Measurements from ENCODE around the gene ZNF862. TPM values are rescaled to one million over a fixed set of nuclear protein-coding genes. Genes with fewer than 3 reads are reported as not detected.

Gene ZNF862
- total RNA-seq, 1 donor from 2014 or later = 34.1 TPM

DNA sequence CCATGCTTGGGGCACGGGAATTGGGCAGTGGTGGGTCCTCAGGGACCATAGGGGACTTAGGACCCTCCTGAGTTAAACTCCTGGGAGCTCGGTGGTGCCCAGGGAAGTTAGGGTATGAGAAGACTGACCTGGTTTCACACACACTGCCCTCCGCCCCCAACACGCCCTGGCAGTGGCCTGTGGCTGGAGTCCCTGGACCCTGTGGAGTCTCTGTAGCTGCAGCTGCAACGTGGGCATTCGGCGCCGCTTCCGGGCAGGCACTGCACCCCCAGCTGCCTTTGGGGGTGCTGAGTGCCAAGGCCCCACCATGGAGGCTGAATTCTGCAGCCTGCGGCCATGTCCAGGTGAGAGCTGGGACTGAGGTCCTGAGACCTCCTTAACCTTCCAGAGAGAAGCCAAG lies 29.9 kb upstream of the ZNF862 start:
- ATAC-seq (no peak), DNase-seq (ENCODE audit: low spot score) (no peak)
- intact Hi-C loops (cut with DNase I) = no loop called here

DNA sequence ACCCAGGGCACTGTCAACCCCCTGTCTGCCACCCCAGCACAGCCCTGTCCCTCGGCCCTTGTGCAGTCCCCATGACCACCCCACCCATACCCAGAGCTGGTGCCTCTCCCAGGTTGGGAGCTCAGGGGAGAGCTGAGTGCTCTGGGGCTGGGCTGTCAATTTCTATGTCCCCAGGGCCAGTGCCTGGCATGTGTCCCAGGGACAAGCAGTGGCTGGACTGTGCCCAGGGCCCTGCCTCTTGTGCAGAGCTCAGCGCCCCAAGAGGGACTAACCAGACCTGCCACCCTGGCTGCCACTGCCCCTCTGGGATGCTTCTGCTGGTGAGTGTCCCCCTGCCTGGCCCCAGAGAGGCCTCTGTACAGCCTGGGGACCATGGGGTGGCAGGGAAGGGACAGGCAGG lies 29.0 kb upstream of the ZNF862 start:
- intact Hi-C loops (cut with DNase I) = no loop called here
- DNase-seq (ENCODE audit: low spot score) (no peak), ATAC-seq (no peak)

DNA sequence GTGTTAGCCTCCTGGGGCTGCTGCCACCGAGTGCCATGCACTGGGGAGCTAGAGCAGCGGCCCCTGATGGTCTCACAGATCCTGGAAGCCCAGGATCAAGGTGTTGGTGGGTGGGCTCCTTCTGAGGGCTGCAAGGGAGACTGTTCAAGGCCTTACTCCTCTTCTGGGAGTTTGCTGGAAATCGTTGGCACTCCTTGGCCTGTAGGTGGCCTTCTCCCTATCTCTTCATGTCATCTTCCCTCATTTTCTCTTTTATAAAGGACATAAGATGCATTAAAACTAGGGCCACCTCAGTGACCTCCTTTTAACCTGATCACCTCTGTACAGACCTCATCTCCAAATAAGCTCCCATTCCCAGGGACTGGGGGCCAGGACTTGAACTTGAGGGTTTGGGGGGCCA lies 27.0 kb upstream of the ZNF862 start:
- ATAC-seq = no peak
- intact Hi-C loops (cut with DNase I) = no loop called here

DNA sequence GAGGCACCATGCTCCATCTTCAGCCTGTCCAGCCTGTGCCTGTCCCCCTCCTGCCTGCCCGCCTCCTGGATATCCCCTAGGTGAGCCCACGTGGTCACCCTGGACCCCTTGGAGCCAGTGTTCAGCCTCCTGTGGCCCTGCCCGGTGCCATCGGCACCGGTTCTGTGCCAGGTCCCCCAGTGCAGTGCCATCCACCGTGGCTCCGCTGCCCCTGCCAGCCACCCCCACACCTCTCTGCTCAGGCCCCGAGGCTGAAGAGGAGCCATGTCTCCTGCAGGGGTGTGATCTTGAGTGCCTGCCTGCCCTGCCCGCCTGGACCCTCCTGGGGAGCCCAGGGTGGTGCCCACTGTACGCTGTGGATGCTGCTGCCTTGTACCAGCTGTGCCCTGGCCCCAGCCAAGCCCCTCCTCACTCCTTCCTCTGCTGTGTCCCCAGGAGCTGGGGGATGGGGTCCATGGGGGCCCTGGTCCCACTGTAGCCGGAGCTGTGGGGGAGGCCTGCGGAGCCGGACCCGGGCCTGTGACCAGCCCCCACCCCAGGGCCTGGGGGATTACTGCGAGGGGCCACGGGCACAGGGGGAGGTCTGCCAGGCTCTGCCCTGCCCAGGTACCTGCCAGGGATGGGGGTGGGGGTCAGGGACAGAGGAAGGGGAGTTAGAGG lies 26.2 kb upstream of the ZNF862 start:
- intact Hi-C loops (cut with DNase I) = no loop called here
- peak; percentile 7 for ATAC-seq
- no peak for DNase-seq (ENCODE audit: low spot score)

More for the DNA sequence above, 27.0 kb upstream of the ZNF862 start:
- DNase-seq (ENCODE audit: low spot score) = no peak

DNA sequence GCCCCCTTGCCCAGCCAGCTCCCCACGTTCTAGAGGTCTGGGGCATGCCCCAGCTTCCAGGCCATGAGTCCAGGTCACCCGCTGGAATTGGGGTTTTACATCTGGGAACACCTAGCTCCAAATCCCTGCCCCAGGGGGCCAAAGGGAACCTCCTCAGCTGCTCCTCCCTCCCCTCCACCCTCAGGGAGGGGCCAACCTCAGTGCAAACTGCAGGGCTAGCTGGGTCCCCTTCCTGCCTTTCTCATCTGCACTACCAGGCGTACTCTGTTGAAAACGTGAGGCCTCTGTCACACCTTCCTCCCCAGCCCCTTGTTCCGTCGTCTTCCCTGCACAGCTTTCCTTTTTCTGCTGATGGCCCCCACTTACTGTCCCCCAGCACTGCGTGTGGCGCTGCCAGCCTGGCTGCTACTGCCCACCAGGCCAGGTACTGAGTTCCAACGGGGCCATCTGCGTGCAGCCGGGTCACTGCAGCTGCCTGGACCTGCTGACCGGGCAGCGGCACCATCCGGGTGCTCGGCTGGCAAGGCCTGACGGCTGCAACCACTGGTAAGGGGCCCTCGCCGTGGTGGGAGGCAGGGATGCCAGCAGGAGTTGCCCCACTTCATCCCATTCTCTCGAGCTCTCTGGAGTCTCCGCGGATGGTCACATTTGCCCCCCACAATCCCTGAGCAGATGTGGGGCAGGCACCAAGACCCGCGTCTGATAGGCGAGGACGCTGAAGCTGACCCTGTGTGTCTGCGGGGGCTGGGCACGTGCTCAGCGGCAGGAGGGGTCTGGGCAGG lies 24.7 kb upstream of the ZNF862 start:
- intact Hi-C loops (cut with DNase I) = no loop called here
- ATAC-seq = no peak
- no peak for DNase-seq (ENCODE audit: low spot score)

DNA sequence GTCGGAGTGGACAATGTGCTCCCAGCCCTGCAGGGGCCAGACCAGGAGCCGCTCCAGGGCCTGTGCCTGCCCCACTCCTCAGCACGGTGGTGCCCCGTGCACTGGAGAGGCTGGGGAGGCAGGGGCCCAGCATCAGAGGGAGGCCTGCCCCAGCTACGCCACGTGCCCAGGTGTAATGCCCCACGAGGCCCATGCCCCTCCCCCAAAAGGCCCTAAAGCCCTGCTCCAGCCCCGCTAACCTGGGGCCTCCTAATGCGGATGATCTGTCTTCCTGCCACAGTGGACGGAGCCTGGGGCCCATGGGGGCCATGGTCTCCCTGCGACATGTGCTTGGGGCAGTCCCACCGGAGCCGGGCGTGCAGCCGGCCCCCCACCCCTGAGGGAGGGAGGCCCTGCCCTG lies 23.7 kb upstream of the ZNF862 start:
- intact Hi-C loops (cut with DNase I) = no loop called here
- DNase-seq (ENCODE audit: low spot score) (no peak), ATAC-seq (no peak)

DNA sequence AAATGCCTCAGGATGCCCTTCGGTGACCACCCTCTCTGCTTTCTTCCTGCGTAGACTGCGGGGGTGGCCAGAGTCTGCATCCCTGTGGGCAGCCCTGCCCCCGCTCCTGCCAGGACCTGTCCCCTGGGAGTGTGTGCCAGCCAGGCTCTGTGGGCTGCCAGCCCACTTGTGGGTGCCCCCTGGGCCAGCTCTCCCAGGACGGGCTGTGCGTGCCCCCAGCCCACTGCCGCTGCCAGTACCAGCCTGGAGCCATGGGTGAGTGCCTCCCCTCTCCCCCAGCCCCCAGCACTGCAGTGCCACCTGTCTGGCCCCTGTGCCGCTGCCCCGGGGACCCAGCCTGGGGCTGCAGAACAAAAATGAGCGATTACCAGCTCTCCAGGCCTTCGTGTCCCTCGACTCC lies 23.1 kb upstream of the ZNF862 start:
- no peak for ATAC-seq
- intact Hi-C loops (cut with DNase I) = no loop called here
- DNase-seq (ENCODE audit: low spot score) = no peak

DNA sequence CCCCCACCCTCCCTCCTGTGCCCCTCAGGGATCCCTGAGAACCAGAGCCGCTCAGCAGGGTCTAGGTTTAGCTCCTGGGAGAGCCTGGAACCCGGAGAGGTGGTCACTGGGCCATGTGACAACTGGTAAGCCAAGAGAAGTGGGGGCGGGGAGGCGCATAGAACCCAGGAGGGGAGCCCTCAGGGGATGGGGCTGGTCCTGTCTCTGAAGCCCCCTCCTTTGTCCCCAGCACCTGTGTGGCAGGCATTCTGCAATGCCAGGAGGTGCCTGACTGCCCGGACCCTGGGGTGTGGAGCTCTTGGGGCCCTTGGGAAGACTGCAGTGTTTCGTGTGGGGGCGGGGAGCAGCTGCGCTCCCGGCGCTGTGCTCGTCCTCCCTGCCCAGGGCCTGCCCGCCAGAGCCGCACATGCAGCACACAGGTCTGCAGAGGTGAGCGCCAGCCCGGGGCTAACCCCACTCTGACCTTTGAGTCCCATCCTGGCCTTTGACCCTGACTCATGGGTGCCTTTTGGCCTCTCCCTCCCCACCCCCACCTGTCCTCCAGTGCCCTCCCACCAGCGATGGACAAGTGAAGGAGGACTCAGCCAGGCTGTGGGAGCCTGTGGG lies 22.4 kb upstream of the ZNF862 start:
- intact Hi-C loops (cut with DNase I) = no loop called here
- ATAC-seq (no peak), DNase-seq (ENCODE audit: low spot score) (no peak)

DNA sequence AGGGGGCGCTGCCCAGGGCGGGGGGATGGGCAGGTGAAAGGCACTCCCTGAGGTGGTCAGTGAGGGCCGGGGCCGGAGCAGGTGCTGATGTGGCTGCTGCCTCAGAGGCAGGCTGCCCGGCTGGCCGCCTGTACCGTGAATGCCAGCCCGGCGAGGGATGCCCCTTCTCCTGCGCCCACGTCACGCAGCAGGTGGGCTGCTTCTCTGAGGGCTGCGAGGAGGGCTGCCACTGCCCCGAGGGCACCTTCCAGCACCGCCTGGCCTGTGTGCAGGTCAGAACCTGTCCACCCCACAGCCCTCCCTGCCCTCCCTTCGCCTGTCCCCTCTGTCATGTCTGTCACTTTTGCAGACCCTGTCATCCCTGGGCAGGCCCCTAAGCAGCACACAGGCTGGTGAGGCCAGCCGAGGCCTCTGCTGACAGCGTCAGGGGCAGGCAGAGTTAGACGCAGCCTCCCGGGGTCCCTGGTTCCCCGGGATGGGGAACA lies 21.9 kb upstream of the ZNF862 start:
- DNase-seq (ENCODE audit: low spot score) = no peak
- no peak for ATAC-seq
- intact Hi-C loops (cut with DNase I) = no loop called here

DNA sequence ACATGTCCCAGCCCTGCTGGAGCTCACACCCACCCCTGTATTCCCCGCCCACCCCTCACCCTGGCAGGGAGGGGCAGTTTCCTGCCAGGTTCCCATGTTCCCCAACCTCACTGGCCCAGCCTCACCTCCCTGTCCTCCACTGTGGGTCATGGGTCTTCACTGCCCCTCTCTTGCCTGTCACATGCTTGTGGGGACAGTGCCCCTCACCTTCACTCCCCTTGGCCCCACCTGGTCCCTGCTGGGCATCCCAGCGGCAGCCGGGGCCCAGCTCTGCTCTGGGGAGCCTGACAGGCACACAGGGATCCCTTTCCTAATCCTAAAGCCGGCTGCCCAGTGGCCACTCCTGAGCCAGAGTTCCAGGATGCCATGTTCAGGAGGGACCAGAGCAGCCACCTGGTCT lies 21.4 kb upstream of the ZNF862 start:
- no peak for DNase-seq (ENCODE audit: low spot score)
- intact Hi-C loops (cut with DNase I) = no loop called here
- no peak for ATAC-seq

DNA sequence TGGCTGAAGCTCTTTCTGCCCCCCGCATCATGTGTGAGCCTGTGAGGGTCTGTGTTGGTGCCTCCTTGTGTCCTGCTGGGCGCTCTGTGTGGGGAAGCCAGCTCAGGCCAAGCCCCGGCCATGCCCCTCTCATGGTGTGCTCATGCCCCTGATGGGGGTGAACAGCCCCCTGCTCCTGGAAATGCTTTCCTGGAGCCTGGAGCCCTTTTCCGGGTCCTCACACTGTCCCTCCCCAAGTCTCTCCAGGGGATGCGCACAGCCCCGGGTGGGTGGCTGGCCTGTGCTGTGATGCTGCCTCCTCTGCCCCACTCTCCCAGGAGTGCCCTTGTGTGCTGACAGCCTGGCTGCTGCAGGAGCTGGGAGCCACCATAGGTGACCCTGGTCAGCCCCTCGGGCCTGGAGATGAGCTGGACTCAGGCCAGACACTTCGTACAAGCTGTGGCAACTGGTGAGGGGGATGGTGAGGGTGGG lies 20.8 kb upstream of the ZNF862 start:
- DNase-seq (ENCODE audit: low spot score) (no peak), ATAC-seq (no peak)
- intact Hi-C loops (cut with DNase I) = no loop called here

DNA sequence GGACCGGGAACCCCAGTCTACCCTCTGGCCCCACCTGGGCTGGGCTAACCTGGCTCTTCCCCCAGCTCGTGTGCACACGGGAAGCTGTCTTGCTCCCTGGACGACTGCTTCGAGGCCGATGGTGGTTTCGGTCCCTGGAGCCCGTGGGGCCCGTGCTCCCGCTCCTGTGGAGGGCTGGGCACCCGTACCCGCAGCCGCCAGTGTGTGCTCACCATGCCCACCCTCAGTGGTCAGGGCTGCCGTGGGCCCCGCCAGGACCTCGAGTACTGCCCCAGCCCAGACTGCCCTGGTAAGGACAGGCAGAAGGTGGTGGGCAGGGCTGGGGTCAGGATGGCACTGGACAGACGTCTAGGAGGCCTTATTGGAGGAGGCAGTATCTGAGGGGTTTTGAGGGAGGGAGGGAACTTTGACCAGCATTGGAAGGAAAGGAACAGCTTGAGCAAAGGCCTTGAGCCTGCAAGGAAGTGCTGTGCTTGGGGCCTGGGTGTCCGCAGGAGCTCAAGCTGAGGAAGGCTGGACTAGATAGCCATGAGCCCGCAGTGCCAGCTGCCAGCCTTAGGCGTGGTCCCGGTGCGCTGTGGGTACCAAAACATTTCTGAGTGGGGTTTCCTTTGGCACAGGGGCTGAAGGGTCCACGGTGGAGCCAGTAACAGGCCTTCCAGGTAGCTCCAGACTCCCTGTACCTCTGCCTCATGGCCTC lies 20.2 kb upstream of the ZNF862 start:
- intact Hi-C loops (cut with DNase I) = no loop called here
- no peak for DNase-seq (ENCODE audit: low spot score)

DNA sequence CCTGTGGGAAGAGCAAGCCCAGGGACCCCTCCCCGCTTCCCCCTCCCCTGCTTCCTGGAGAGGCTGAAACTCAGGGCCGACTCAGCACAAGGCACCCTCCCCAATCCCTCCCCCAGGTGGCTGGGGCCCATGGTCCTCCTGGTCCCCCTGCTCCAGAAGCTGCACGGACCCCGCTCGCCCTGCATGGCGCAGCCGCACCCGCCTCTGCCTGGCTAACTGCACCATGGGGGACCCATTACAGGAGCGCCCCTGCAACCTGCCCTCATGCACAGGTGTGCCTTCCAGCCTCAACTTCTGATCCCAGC lies 19.7 kb upstream of the ZNF862 start:
- ATAC-seq = no peak
- DNase-seq (ENCODE audit: low spot score) = no peak
- intact Hi-C loops (cut with DNase I) = no loop called here

More for the DNA sequence above, 20.2 kb upstream of the ZNF862 start:
- no peak for ATAC-seq

DNA sequence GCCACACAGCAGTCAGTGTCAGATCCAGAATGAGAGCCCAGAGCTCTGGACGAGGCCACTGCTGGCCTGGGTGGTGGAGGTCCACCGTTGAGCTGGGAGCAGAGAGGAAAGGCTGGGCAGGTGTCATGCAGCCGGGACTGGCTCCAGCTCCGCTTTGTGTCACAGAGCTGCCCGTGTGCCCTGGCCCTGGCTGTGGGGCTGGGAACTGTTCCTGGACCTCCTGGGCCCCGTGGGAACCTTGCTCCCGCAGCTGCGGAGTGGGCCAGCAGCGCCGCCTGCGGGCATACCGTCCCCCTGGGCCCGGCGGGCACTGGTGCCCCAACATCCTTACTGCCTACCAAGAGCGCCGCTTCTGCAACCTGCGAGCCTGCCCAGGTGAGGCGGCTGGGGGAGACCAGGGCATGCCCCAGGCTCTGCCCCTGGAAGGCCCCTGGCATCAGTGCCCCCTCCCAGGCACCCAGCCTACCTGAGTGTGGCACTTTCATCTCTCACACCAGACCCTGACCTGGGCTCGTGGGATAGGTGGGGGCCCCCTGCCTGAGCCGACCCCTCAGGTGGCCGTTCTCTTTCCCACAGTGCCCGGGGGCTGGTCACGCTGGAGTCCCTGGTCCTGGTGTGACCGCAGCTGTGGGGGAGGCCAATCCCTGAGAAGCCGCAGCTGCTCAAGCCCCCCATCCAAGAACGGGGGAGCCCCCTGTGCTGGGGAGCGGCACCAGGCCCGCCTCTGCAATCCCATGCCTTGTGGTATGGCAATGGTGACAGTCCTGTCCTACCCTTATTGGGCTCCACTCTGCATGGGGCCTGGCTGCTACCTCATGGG lies 18.8 kb upstream of the ZNF862 start:
- intact Hi-C loops (cut with DNase I) = no loop called here
- DNase-seq (ENCODE audit: low spot score) = no peak
- no peak for ATAC-seq

DNA sequence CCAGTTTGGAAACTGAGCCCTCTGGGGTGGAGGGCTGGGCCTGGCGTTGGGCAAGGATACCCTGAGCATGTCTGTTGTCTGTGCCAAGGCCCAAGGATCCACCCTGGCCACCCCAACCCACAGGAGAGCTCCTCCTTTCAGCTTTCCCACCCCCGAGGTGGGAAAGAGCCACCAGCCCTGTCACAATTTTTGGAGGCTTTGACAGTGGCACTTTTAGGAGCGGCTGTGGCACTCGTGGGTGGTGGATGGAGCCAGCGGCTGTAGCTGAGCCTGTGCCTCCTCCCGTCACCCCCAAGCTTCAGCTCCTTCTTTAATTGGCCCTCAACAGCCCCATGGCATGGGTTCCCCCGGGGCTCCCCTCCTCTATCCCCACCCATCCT lies 18.2 kb upstream of the ZNF862 start:
- ATAC-seq = no peak
- DNase-seq (ENCODE audit: low spot score) = no peak
- intact Hi-C loops (cut with DNase I) = no loop called here

DNA sequence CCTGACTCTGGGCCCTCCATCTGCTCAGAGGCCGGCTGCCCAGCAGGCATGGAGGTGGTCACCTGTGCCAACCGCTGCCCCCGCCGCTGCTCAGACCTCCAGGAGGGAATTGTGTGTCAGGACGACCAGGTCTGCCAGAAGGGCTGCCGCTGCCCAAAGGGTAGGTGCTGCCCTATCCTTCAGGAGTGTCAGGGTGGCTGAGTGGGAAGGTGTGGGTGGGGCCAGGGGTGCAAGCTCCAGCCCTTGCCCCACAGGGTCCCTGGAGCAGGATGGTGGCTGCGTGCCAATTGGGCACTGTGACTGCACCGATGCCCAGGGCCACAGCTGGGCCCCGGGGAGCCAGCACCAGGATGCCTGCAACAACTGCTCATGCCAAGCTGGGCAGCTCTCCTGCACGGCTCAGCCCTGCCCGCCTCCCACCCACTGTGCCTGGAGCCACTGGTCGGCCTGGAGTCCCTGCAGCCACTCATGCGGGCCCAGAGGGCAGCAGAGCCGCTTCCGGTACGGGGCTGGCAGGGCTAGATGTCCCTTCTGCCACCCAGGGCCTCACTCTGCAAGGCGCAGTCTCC lies 17.5 kb upstream of the ZNF862 start:
- ATAC-seq = no peak
- intact Hi-C loops (cut with DNase I) = no loop called here
- DNase-seq (ENCODE audit: low spot score) = no peak

DNA sequence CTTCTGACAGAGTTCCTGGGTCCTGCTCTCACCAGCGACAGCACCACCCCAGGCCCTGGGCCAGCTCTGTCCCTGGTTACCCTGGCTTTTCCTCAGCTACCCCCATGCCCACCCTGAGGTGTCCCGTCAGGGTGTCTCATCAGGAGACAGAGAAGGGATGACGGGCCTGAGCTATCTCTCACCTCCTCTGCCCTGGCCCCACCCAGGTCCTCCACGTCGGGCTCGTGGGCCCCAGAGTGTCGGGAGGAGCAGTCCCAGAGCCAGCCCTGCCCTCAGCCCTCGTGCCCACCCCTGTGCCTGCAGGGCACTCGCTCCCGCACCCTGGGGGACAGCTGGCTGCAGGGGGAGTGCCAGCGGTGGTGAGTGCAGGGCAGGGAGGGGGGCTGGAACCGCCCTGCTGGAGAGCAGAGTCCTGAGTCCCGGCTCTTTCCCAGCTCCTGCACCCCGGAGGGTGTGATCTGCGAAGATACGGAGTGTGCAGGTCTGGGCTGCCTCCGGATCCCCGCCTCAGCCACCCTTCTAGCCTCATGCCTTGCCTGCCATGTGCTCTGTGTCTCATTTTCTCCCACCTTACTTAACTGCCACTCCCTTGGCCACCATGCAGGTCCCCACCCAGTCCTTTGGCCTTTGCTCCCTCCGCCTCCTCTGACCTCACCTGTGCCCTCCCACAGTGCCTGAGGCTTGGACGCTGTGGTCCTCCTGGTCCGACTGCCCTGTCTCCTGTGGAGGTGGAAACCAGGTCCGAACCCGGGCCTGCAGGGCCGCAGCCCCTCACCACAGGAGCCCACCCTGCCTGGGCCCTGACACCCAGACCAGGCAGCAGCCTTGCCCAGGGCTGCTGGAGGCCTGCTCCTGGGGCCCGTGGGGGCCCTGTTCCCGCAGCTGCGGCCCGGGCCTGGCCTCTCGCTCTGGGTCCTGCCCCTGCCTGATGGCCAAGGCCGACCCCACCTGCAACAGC lies 16.7 kb upstream of the ZNF862 start:
- ATAC-seq (no peak), DNase-seq (ENCODE audit: low spot score) (no peak)
- intact Hi-C loops (cut with DNase I) = no loop called here

Data from sciatic nerve (tissue), 2 donors.